K562 (cell line): ENCODE measurements around the gene CRX. TPM values are rescaled to one million over a fixed set of nuclear protein-coding genes. Genes with fewer than 3 reads are reported as not detected.

Experiments
- CEBPG ChIP-seq, 3 experiments: fragments of 200-800 bp in 1 of 3; sonication (Bioruptor generic) in 1 of 3; sonication (generic) in 1 of 3; formaldehyde crosslinking in 1 of 3; IDR thresholded peaks in 2 of 3; conservative IDR thresholded peaks in 1 of 3; 2 replicates each; pipeline versions ENCODE4 v1.6.1 to v1.8.0; 2016 to 2022; ENCODE audit warnings: missing compliant biosample characterization in 2 of 3, missing genetic modification characterization in 2 of 3, mild to moderate bottlenecking in 1 of 3, missing genetic modification reagents in 1 of 3
- CHD4 ChIP-seq: fragments of 200-600 bp; sonication (generic); IDR thresholded peaks from 3 replicates; pipeline ENCODE4 v1.6.1; 2012; ENCODE audit warnings: low read depth, mild to moderate bottlenecking, mixed read lengths, low read length, inconsistent platforms; ENCODE audit not compliant: insufficient read depth, insufficient replicate concordance, poor library complexity, severe bottlenecking
- CTCF ChIP-seq, 3 experiments: IDR thresholded peaks in 2 of 3; conservative IDR thresholded peaks in 1 of 3; 2 replicates each; pipeline ENCODE4 v1.5.1; 2011 to 2012; ENCODE audit warnings: low read length in 3 of 3, mild to moderate bottlenecking in 3 of 3, control low read depth in 2 of 3, improper control_type of control experiment in 1 of 3, inconsistent platforms in 1 of 3, low read depth in 1 of 3, mixed read lengths in 1 of 3, moderate library complexity in 1 of 3; ENCODE audit not compliant: insufficient read depth in 2 of 3
- CTCFL ChIP-seq: IDR thresholded peaks from 2 replicates; pipeline ENCODE4 v1.6.1; 2011; ENCODE audit warnings: borderline replicate concordance, low read depth, mild to moderate bottlenecking, moderate library complexity, low read length; ENCODE audit not compliant: insufficient read depth, poor library complexity, severe bottlenecking
- ELF1 ChIP-seq: fragments of 200-800 bp; sonication (Bioruptor generic); IDR thresholded peaks from 2 replicates; pipeline ENCODE4 v1.6.1; 2016; ENCODE audit warnings: missing genetic modification characterization, missing compliant biosample characterization
- JUND ChIP-seq, 2 experiments: IDR thresholded peaks; 2 replicates in 1 of 2; 3 replicates in 1 of 2; pipeline ENCODE4 v1.6.1; 2011; ENCODE audit warnings: borderline replicate concordance in 2 of 2, low read depth in 2 of 2, low read length in 2 of 2, improper control_type of control experiment in 1 of 2, missing biosample characterization in 1 of 2, missing genetic modification characterization in 1 of 2, missing genetic modification reagents in 1 of 2
- SPI1 ChIP-seq: IDR thresholded peaks from 2 replicates; pipeline ENCODE4 v1.6.1; 2011; ENCODE audit warnings: low read depth, low read length, control low read depth, borderline replicate concordance
- VEZF1 ChIP-seq: fragments of 200-800 bp; sonication (Bioruptor generic); IDR thresholded peaks from 2 replicates; pipeline ENCODE4 v1.6.1; 2017; ENCODE audit warnings: missing genetic modification characterization, missing compliant biosample characterization
- ZNF12 ChIP-seq: sonication (generic); formaldehyde crosslinking; IDR thresholded peaks from 2 replicates; pipeline ENCODE4 v1.4.0; 2020; ENCODE audit warnings: mild to moderate bottlenecking, missing genetic modification reagents
- polyA plus RNA-seq, 8 experiments: library from polyadenylated mRNA; depleted of rRNA in 4 of 8; stranded (reverse) in 5 of 8; unstranded in 3 of 8; fragments of >200 nt; fragmentation: Nextera tagmentation in 2 of 8; fragmentation: Illumina TruSeq in 1 of 8; extraction: Ambion mirVana in 2 of 8; extraction: Trizol in 1 of 8; gene quantifications; 2 replicates each; pipeline versions ENCODE4 v1.2.1 to v1.2.3, GENCODE V29; 2011 to 2014; ENCODE audit warnings: inconsistent platforms in 1 of 8, missing spikeins in 1 of 8
- total RNA-seq, 7 experiments: library from RNA; depleted of rRNA in 6 of 7; stranded (reverse); fragments of >200 nt in 6 of 7; fragmentation: Illumina TruSeq in 2 of 7; extraction: Trizol in 2 of 7; gene quantifications; 2 replicates each; pipeline versions ENCODE4 v1.2.1 to v1.2.3, GENCODE V29; 2011 to 2021; ENCODE audit warnings: low replicate concordance in 1 of 7

Gene CRX
- total and polyA plus RNA-seq, 9 of the 15 experiments (the other 6 are each of a cell fraction or from before 2014, with no cell fraction given), result 0.01 TPM; not detected in 8

GRCh38 chr19:47848823-47849473 lies 27.2 kb downstream of the CRX start (continued):
- TF ChIP-seq CTCFL (peak; percentile 82), SPI1 (0 out of 2 replicates have a peak, but pooled peaks have one; percentile 1), CHD4 (peak; percentile 66), JUND (IDR thresholded peaks at IDR 0.05; ENCODE audit: borderline replicate concordance, low read depth, low read length) (peak; percentile 1; the same call in 1 of the 2 replicates), JUND (tag; IDR thresholded peaks at IDR 0.05; ENCODE audit: borderline replicate concordance, low read depth, low read length) (no peak), VEZF1 (CRISPR knock-in tag) (peak; percentile 38), ZNF12 (CRISPR knock-in tag) (no peak), CEBPG (CRISPR knock-in tag; IDR thresholded peaks at IDR 0.05) (no peak), CEBPG (tag; conservative IDR thresholded peaks at IDR 0.05 in 1 of 2, IDR thresholded peaks at IDR 0.05 in 1 of 2) (peak in 1 of 2 experiments; percentile 60; a peak in 1 of 4 replicates), ELF1 (tag) (peak; percentile 57; the same call in 1 of the 2 replicates), CTCF (IDR thresholded peaks at IDR 0.05 in 2 of 3, conservative IDR thresholded peaks at IDR 0.05 in 1 of 3; ENCODE audit: insufficient read depth in 2 of 3, low read depth in 1 of 3, low read length in 3 of 3) (peak; percentile 70 to 81 (median 75))
